GM19239 (cell line): Measurements from ENCODE around the gene LAMA2.
A peak's percentile ranks its signal among the peaks of the same experiment; 100 is the strongest.

ENCODE experiments used
- DNase-seq: peaks from one replicate; pipeline ENCODE4 v3.0.0; 2011; ENCODE audit warnings: low spot score; ENCODE audit not compliant: insufficient read length
- FAIRE-seq: peaks from 2 replicates; lab custom pipeline; 2011; peaks lifted over from hg19 to GRCh38; lab: Jason Lieb, UNC

The LAMA2 gene, protein sequence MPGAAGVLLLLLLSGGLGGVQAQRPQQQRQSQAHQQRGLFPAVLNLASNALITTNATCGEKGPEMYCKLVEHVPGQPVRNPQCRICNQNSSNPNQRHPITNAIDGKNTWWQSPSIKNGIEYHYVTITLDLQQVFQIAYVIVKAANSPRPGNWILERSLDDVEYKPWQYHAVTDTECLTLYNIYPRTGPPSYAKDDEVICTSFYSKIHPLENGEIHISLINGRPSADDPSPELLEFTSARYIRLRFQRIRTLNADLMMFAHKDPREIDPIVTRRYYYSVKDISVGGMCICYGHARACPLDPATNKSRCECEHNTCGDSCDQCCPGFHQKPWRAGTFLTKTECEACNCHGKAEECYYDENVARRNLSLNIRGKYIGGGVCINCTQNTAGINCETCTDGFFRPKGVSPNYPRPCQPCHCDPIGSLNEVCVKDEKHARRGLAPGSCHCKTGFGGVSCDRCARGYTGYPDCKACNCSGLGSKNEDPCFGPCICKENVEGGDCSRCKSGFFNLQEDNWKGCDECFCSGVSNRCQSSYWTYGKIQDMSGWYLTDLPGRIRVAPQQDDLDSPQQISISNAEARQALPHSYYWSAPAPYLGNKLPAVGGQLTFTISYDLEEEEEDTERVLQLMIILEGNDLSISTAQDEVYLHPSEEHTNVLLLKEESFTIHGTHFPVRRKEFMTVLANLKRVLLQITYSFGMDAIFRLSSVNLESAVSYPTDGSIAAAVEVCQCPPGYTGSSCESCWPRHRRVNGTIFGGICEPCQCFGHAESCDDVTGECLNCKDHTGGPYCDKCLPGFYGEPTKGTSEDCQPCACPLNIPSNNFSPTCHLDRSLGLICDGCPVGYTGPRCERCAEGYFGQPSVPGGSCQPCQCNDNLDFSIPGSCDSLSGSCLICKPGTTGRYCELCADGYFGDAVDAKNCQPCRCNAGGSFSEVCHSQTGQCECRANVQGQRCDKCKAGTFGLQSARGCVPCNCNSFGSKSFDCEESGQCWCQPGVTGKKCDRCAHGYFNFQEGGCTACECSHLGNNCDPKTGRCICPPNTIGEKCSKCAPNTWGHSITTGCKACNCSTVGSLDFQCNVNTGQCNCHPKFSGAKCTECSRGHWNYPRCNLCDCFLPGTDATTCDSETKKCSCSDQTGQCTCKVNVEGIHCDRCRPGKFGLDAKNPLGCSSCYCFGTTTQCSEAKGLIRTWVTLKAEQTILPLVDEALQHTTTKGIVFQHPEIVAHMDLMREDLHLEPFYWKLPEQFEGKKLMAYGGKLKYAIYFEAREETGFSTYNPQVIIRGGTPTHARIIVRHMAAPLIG (N-terminal part only)

DNA sequence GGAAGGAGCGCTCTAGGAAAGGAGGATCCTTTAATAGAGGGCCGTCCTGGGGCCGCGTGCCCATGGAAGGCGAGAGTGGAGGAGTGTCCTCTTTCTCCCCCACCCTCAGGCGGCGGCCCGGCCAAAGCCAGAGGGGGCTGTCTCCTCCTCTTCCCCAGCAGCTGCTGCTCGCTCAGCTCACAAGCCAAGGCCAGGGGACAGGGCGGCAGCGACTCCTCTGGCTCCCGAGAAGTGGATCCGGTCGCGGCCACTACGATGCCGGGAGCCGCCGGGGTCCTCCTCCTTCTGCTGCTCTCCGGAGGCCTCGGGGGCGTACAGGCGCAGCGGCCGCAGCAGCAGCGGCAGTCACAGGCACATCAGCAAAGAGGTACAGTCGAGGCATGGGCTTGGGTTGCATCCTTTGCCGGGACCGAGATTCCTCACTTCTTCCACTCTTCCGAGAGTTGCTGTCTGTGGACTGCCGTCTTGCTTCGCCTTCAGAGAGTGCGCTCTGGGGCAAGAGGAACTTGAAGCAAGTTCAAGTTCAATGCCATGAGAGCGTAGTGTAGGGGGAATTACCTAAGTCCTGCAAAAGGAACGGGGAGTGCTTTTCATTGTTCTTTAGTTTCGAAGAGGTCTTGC, at the start of gene LAMA2:
TSS of gene LAMA2 (plus strand) at position 148 of the 621 bp plus-strand sequence. CDS start at position 256, 108 bp downstream.
- no peak for DNase-seq
- no peak for FAIRE-seq

GRCh38 chr6:128836761-128837160, 46.2 kb upstream of the LAMA2 start:
- FAIRE-seq (no peak), DNase-seq (no peak)

- DNase-seq = no peak
- FAIRE-seq = no peak
These were observed 41.4 kb upstream of the LAMA2 start for GRCh38 chr6:128841518-128841917.

DNA sequence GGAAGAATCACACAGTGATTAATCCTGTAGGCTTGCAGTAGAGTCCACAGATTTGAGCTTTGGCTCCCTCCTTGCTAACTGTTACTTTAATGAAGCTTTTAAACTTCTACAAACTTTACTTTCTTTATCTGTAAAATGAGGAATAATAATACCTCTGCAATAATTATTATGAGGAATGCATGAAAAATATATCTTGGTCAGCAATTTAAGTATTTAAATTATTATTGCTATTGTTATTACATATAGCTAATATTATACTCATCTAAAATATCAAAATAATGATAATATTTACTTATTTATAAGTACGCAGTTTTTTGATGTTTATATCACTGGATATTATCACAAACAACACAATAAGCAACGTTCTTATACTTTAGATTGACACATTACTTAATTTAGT, 38.3 kb upstream of the LAMA2 start:
- DNase-seq = no peak
- FAIRE-seq = no peak

GRCh38 chr6:128847431-128848210, 35.3 kb upstream of the LAMA2 start:
- no peak for FAIRE-seq

GRCh38 chr6:128848212-128848935, 34.6 kb upstream of the LAMA2 start:
- DNase-seq = no peak
- no peak for FAIRE-seq

More at GRCh38 chr6:128847431-128848210, 35.3 kb upstream of the LAMA2 start:
- DNase-seq = no peak

GRCh38 chr6:128855581-128856085, 27.3 kb upstream of the LAMA2 start:
- DNase-seq (no peak), FAIRE-seq (peak; percentile 8)

DNA sequence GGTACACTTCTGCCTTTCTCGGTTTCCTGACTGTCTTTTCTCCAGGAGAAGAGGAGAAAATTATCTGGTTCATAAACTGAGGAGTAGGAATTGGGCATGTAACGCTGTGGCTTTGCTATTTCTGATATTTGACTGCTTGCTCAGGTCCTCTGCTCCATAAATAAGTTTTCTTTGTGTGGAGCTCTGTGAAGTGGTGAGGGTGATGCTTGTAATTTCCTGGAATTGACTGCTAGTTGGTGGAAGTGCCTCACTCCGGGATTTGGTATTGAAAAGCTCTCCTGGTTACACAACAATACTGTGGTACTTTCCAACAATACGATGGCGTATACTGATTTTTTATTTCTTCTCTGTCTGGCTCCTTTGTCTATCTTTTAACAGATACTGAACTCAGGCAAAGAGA, 25.1 kb upstream of the LAMA2 start:
- no peak for DNase-seq
- no peak for FAIRE-seq

GRCh38 chr6:128860782-128861181, 22.2 kb upstream of the LAMA2 start:
- FAIRE-seq (no peak), DNase-seq (no peak)

- no peak for FAIRE-seq
- DNase-seq = no peak
These were observed 19.0 kb upstream of the LAMA2 start for GRCh38 chr6:128863983-128864382.

- FAIRE-seq (no peak), DNase-seq (no peak)
These were observed 12.2 kb upstream of the LAMA2 start for GRCh38 chr6:128870746-128871145.

- DNase-seq (no peak), FAIRE-seq (no peak)
These were observed 8.1 kb upstream of the LAMA2 start for GRCh38 chr6:128874863-128875262.

DNA sequence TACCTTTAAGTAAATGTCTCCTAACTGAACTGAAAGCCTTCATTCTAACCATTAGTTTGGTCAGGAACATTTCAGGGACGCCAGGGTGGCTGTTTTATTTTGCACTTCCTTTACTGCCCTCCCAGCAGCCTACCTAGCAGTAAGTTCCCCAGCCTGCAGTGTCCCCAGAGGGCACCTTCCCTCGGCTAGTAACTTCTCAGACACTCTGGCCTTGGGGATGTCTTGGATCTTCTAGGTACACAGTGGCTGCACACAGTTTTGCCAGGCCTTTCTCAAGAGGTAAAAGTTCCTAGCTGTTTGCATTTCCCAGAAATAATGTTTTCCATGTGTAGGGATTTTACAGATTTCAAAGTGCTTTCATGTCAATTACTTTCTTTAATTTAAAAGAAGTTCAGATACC, 378 bp upstream of the LAMA2 start:
- no peak for DNase-seq
- FAIRE-seq = no peak

GRCh38 chr6:128883906-128884305, 968 bp downstream of the LAMA2 start:
- FAIRE-seq (no peak), DNase-seq (no peak)

- DNase-seq (no peak), FAIRE-seq (no peak)
These were observed 2.4 kb downstream of the LAMA2 start for GRCh38 chr6:128885381-128885780.

GRCh38 chr6:128886706-128887105, 3.8 kb downstream of the LAMA2 start:
- DNase-seq (no peak), FAIRE-seq (no peak)

GRCh38 chr6:128888444-128889175, 5.7 kb downstream of the LAMA2 start:
- no peak for FAIRE-seq
- no peak for DNase-seq

DNA sequence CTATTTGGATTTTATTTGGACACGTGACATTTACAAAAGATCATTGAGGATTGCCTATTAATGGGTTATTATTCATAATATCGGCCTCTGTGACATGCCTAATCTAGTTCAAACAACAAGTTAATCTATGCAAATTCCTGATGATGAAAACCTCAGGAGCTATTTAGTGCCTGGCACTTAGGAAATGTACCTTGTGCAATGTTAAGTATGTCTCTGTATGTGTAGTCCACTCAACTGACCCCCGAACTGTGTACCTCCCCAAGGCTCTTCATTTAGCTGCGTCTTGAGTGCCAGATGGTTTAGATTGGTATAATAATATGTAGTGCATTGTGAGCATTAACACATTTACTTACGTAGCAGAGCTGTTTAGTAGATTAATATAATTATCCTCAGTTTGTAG, 6.9 kb downstream of the LAMA2 start:
- DNase-seq = no peak
- no peak for FAIRE-seq
